B cell (primary cell): ENCODE measurements around the gene FBXW4.

Experiments
- EZH2 ChIP-seq: IDR thresholded peaks from 2 replicates; pipeline ENCODE4 v1.6.1; 2012; ENCODE audit warnings: borderline replicate concordance, low read depth, mild to moderate bottlenecking, moderate library complexity, low read length; ENCODE audit not compliant: insufficient read depth, poor library complexity, severe bottlenecking
- TF ChIP-seq, protein P1 (sequence below): fragments of 200-600 bp; IDR thresholded peaks from one replicate; pipeline ENCODE4 v1.8.0; 2022; ENCODE audit warnings: antibody characterized with exemption, mild to moderate bottlenecking

DNA sequence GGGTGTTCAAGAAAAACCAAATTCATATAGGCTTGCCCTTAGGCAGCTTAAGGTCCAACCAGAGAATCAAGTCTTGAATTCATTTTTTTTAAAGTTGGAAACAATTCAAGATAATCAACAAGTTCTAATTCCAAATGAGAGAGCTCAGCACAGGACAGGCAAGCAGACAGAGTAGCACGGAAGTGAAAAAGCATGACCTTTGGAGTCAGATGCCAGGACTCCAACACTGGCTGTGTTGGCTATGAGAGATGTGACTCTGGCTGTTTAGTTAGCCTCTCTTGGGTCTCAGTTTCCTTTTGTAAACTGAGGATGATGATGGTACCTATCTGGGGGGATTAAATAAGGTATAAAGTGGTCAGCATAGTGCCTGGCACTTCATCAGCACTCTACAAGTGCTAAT is 49.3 kb downstream of the FBXW4 start:
- TF ChIP-seq, protein P1, sequence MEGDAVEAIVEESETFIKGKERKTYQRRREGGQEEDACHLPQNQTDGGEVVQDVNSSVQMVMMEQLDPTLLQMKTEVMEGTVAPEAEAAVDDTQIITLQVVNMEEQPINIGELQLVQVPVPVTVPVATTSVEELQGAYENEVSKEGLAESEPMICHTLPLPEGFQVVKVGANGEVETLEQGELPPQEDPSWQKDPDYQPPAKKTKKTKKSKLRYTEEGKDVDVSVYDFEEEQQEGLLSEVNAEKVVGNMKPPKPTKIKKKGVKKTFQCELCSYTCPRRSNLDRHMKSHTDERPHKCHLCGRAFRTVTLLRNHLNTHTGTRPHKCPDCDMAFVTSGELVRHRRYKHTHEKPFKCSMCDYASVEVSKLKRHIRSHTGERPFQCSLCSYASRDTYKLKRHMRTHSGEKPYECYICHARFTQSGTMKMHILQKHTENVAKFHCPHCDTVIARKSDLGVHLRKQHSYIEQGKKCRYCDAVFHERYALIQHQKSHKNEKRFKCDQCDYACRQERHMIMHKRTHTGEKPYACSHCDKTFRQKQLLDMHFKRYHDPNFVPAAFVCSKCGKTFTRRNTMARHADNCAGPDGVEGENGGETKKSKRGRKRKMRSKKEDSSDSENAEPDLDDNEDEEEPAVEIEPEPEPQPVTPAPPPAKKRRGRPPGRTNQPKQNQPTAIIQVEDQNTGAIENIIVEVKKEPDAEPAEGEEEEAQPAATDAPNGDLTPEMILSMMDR = no peak
- TF ChIP-seq EZH2 = no peak
